ENCODE results near the gene SKIDA1.

SKIDA1 gene

DNA sequence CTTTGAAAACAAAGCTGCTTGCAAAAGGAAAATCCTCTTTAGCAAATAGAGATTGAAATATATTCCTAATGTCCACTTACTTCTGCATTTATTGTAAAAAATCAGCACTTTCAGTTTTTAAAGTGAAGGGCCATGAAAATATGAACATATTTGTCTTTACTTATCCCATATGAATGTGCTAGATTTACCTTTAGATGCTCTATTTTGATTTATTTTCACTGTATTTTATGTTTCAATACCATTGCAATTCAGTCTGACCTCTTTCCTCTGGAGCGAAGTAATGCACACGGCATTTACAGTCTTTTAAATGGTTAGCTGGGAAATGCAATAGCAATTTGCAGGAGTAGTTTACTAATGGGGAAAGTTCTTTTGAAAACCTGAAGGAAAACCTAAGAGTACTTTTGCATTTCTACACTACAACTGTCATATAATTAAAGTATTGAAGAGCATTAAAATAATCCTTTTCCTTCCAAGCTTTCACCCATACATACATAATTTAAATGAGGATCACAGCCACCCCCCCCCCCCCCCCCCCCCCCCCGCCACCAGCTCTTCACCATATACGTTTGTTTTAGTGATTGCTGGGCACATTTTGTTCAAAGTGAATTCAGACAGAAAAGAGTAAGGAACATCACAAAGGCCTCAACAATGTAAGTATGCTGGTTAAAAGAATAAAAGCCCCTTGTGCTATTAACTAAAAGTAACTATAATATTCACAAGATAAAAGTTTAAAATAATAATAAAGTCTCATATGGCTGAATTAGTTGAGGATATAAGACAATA, 3.5 kb downstream of the SKIDA1 start:
- Histone ChIP-seq H3K27ac (replicated peaks) (no peak overlapping the region), H3K27me3 (ENCODE audit: insufficient read depth, poor library complexity, severe bottlenecking) (peaks cover 9% of the 10 kb centered on the region), H3K4me3 (replicated peaks; ENCODE audit: insufficient read depth, low read length) (no peak overlapping the region)
- no peak for TF ChIP-seq GABPA (IDR thresholded peaks at IDR 0.05; ENCODE audit: low read depth)
- no peak for TF ChIP-seq SPI1 (IDR thresholded peaks at IDR 0.05; ENCODE audit: borderline replicate concordance, low read depth)
- TF ChIP-seq, protein P1, sequence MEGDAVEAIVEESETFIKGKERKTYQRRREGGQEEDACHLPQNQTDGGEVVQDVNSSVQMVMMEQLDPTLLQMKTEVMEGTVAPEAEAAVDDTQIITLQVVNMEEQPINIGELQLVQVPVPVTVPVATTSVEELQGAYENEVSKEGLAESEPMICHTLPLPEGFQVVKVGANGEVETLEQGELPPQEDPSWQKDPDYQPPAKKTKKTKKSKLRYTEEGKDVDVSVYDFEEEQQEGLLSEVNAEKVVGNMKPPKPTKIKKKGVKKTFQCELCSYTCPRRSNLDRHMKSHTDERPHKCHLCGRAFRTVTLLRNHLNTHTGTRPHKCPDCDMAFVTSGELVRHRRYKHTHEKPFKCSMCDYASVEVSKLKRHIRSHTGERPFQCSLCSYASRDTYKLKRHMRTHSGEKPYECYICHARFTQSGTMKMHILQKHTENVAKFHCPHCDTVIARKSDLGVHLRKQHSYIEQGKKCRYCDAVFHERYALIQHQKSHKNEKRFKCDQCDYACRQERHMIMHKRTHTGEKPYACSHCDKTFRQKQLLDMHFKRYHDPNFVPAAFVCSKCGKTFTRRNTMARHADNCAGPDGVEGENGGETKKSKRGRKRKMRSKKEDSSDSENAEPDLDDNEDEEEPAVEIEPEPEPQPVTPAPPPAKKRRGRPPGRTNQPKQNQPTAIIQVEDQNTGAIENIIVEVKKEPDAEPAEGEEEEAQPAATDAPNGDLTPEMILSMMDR (IDR thresholded peaks at IDR 0.05; ENCODE audit: insufficient read depth, low read length), result no peak
- no peak for TF ChIP-seq POLR2AphosphoS5 (IDR thresholded peaks at IDR 0.05; ENCODE audit: low read depth)
- TF ChIP-seq, protein P2, sequence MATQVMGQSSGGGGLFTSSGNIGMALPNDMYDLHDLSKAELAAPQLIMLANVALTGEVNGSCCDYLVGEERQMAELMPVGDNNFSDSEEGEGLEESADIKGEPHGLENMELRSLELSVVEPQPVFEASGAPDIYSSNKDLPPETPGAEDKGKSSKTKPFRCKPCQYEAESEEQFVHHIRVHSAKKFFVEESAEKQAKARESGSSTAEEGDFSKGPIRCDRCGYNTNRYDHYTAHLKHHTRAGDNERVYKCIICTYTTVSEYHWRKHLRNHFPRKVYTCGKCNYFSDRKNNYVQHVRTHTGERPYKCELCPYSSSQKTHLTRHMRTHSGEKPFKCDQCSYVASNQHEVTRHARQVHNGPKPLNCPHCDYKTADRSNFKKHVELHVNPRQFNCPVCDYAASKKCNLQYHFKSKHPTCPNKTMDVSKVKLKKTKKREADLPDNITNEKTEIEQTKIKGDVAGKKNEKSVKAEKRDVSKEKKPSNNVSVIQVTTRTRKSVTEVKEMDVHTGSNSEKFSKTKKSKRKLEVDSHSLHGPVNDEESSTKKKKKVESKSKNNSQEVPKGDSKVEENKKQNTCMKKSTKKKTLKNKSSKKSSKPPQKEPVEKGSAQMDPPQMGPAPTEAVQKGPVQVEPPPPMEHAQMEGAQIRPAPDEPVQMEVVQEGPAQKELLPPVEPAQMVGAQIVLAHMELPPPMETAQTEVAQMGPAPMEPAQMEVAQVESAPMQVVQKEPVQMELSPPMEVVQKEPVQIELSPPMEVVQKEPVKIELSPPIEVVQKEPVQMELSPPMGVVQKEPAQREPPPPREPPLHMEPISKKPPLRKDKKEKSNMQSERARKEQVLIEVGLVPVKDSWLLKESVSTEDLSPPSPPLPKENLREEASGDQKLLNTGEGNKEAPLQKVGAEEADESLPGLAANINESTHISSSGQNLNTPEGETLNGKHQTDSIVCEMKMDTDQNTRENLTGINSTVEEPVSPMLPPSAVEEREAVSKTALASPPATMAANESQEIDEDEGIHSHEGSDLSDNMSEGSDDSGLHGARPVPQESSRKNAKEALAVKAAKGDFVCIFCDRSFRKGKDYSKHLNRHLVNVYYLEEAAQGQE (IDR thresholded peaks at IDR 0.05; ENCODE audit: insufficient replicate concordance, low read depth), result no peak
- no peak for DNase-seq (ENCODE audit: low read depth in 1 of 2, low spot score in 1 of 2)

DNA sequence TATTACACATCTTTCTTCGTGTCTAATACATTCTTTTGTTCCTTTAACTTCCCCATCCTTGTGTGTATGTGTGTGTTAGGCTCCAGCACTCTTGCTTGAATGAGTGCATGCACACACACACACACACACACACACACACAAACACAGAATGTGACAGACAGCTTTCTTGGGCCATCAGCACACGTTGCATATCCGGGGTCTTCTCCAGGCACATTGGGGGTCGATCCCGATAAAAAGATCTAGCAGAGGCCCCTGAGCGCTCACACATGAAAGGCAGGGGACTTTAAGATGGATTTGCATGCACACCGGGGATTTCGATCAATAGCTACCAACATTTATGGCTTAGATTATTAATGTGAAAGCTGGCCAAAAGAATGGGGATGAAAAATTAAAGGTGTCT, 4.5 kb downstream of the SKIDA1 start:
- no peak for DNase-seq (ENCODE audit: low read depth in 1 of 2, low spot score in 1 of 2)
- TF ChIP-seq SPI1 (IDR thresholded peaks at IDR 0.05; ENCODE audit: borderline replicate concordance, low read depth) (no peak), POLR2AphosphoS5 (IDR thresholded peaks at IDR 0.05; ENCODE audit: low read depth) (no peak), GABPA (IDR thresholded peaks at IDR 0.05; ENCODE audit: low read depth) (no peak)
- TF ChIP-seq, protein P2 (IDR thresholded peaks at IDR 0.05; ENCODE audit: insufficient replicate concordance, low read depth), result no peak
- TF ChIP-seq, protein P1 (IDR thresholded peaks at IDR 0.05; ENCODE audit: insufficient read depth, low read length), result no peak
- Histone ChIP-seq H3K27me3 (ENCODE audit: insufficient read depth, poor library complexity, severe bottlenecking) (peaks cover 9% of the 10 kb centered on the region), H3K27ac (replicated peaks) (no peak overlapping the region), H3K4me3 (replicated peaks; ENCODE audit: insufficient read depth, low read length) (no peak overlapping the region)

DNA sequence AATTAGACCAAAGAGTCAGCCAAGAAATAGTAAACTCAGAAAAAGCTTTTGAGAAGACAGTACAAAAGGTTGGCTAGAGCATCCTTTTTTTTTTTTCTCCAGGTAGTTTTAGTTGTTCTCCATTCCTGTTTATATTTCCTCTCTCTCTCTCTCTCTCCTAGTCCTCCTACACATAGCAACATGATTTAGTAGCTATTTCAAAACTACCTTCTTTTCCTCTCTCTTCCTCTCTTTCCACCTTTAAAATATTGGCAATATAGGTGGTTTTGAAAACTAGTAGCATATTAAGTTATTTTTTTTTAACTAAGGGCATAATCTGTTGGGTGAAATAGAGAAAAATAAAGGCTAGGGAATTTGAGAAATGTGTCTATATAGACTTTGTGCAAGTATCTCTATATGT, 5.0 kb downstream of the SKIDA1 start:
- peaks cover 9% of the 10 kb centered on the region for H3K27me3 ChIP-seq (ENCODE audit: insufficient read depth, poor library complexity, severe bottlenecking)
- TF ChIP-seq, protein P2 (IDR thresholded peaks at IDR 0.05; ENCODE audit: insufficient replicate concordance, low read depth), result no peak
- no peak for TF ChIP-seq SPI1 (IDR thresholded peaks at IDR 0.05; ENCODE audit: borderline replicate concordance, low read depth)
- TF ChIP-seq POLR2AphosphoS5 (IDR thresholded peaks at IDR 0.05; ENCODE audit: low read depth), result no peak
- TF ChIP-seq, protein P1 (IDR thresholded peaks at IDR 0.05; ENCODE audit: insufficient read depth, low read length), result no peak
- TF ChIP-seq GABPA (IDR thresholded peaks at IDR 0.05; ENCODE audit: low read depth), result no peak
- H3K27ac ChIP-seq (replicated peaks), result no peak overlapping the region
- DNase-seq (ENCODE audit: low read depth in 1 of 2, low spot score in 1 of 2), result no peak
- H3K4me3 ChIP-seq (replicated peaks; ENCODE audit: insufficient read depth, low read length), result no peak overlapping the region
